PC-9 (cell line): ENCODE results near the gene ZSCAN16. TPM values are rescaled to one million over a fixed set of nuclear protein-coding genes. Genes with fewer than 3 reads are reported as not detected.

Source experiments
- BruUV-seq: library from RNA; stranded (reverse); fragments of 400-500 nt; replicated peaks from 2 replicates; lab custom pipeline; 2021; lab: Mats Ljungman, UMichigan
- CTCF ChIA-PET: fragments of 300-600 bp; sonication (Branson Sonifier 250); formaldehyde crosslinking; loops from one replicate; lab custom pipeline; 2022; ENCODE audit warnings: antibody characterized with exemption; lab: Charles Lee
- POLR2A ChIA-PET: fragments of 300-600 bp; sonication (Branson Sonifier 250); formaldehyde crosslinking; loops from one replicate; lab custom pipeline; 2022; ENCODE audit warnings: antibody characterized with exemption; ENCODE audit not compliant: unreplicated experiment; lab: Charles Lee
- DNase-seq, 2 experiments: peaks; one replicate each; pipeline versions ENCODE4 v3.0.0 to v3.0.0-alpha.2; 2015 to 2022; ENCODE audit warnings: mixed read lengths in 1 of 2
- H2AFZ ChIP-seq: fragments of 200-600 bp; sonication (generic); 2 replicates; pipeline ENCODE4 v1.8.1; 2017; ENCODE audit warnings: antibody characterized with exemption
- H3F3A ChIP-seq: fragments of 200-600 bp; sonication (generic); 2 replicates; pipeline ENCODE4 v1.8.1; 2017; ENCODE audit warnings: antibody characterized with exemption, mild to moderate bottlenecking, low read depth; ENCODE audit not compliant: insufficient read depth
- H3K27ac ChIP-seq: fragments of 200-600 bp; sonication (generic); 2 replicates; pipeline ENCODE4 v1.6.1; 2016; ENCODE audit warnings: mixed run types
- H3K27me3 ChIP-seq: fragments of 200-600 bp; sonication (generic); 2 replicates; pipeline ENCODE4 v1.6.1; 2016; ENCODE audit warnings: low read depth, mixed run types; ENCODE audit not compliant: insufficient read depth
- H3K36me3 ChIP-seq: fragments of 200-600 bp; sonication (generic); 2 replicates; pipeline ENCODE4 v1.6.1; 2016; ENCODE audit warnings: low read depth, mixed run types
- H3K4me1 ChIP-seq: fragments of 200-600 bp; sonication (generic); replicated peaks from 2 replicates; pipeline ENCODE4 v1.6.1; 2016; ENCODE audit warnings: mixed run types; ENCODE audit not compliant: insufficient read depth
- H3K4me2 ChIP-seq: fragments of 200-600 bp; sonication (generic); 2 replicates; pipeline ENCODE4 v1.6.1; 2017; ENCODE audit warnings: mixed run types
- H3K4me3 ChIP-seq: fragments of 200-600 bp; sonication (generic); 2 replicates; pipeline ENCODE4 v1.6.1; 2016; ENCODE audit warnings: mixed run types
- H3K79me2 ChIP-seq: fragments of 200-600 bp; sonication (generic); 2 replicates; pipeline ENCODE4 v1.6.1; 2017; ENCODE audit warnings: low read depth, mixed run types
- H3K9me2 ChIP-seq: fragments of 200-600 bp; sonication (generic); 2 replicates; pipeline ENCODE4 v1.8.1; 2017; ENCODE audit warnings: mild to moderate bottlenecking; ENCODE audit not compliant: insufficient read depth
- H3K9me3 ChIP-seq: fragments of 200-600 bp; sonication (generic); 2 replicates; pipeline ENCODE4 v1.8.1; 2016; ENCODE audit warnings: low read depth; ENCODE audit not compliant: insufficient read depth
- H4K20me1 ChIP-seq: fragments of 200-600 bp; sonication (generic); 2 replicates; pipeline ENCODE4 v1.8.1; 2017; ENCODE audit not compliant: insufficient read depth
- CTCF ChIP-seq: fragments of 200-600 bp; sonication (generic); conservative IDR thresholded peaks from 2 replicates; pipeline ENCODE4 v1.6.1; 2017; ENCODE audit warnings: mixed run types, antibody characterized with exemption, mild to moderate bottlenecking, moderate library complexity
- EZH2 ChIP-seq: fragments of 200-600 bp; sonication (generic); IDR thresholded peaks from 2 replicates; pipeline ENCODE4 v1.8.0; 2017; ENCODE audit warnings: antibody characterized with exemption, low read depth
- intact Hi-C: fragments of 100-400 bp; cut with micrococcal nuclease; formaldehyde crosslinking; loops from one replicate; pipeline ENCODE4 v1.10.0; 2022; ENCODE audit not compliant: unreplicated experiment
- total RNA-seq: library from RNA; stranded (reverse); gene quantifications from 2 replicates; pipeline ENCODE4 v1.2.3, GENCODE V29; 2021

The ZSCAN16 gene
- total RNA-seq, 1 experiment from 2014 or later, result 5.6 TPM

DNA sequence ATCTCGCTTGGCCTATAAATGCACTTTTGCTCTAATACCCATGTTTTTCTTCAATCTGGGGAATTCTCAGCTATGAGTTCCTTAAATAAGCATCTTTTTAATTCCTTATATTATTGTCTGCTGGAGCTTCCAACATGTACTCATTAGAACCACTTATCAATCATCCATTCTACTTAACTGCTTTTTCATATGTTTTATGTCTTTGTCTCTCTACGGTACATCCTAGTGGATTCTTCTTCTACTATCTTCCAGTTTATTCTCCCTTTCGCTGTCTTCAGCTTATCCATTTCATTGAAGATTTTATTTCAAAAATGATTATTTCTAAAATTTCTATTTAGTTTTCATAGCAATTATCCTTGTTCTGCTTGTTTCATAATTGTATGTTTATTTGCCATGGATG is 12.4 kb upstream of the ZSCAN16 start:
- CTCF ChIA-PET, result no interaction called here
- H3K9me2 ChIP-seq, result no peaks in the 10 kb centered on the region
- H3K4me2 ChIP-seq, result no peak overlapping the region
- POLR2A ChIA-PET, result no interaction called here
- no peaks in the 10 kb centered on the region for H3K4me1 ChIP-seq
- DNase-seq, result no peak
- H3K79me2 ChIP-seq, result no peaks in the 10 kb centered on the region
- no peak overlapping the region for H2AFZ ChIP-seq
- no peaks in the 10 kb centered on the region for H3K27me3 ChIP-seq
- TF ChIP-seq CTCF, result no peak
- TF ChIP-seq EZH2, result no peak
- no peaks in the 10 kb centered on the region for H4K20me1 ChIP-seq
- no peaks in the 10 kb centered on the region for H3F3A ChIP-seq
- intact Hi-C loops, result no loop called here
- BruUV-seq, result no TSS peak
- H3K36me3 ChIP-seq, result no peaks in the 10 kb centered on the region; the same call in 1 of the 2 replicates
- H3K27ac ChIP-seq, result no peak overlapping the region
- H3K4me3 ChIP-seq, result no peak overlapping the region
- H3K9me3 ChIP-seq, result no peaks in the 10 kb centered on the region; the same call in 1 of the 2 replicates

DNA sequence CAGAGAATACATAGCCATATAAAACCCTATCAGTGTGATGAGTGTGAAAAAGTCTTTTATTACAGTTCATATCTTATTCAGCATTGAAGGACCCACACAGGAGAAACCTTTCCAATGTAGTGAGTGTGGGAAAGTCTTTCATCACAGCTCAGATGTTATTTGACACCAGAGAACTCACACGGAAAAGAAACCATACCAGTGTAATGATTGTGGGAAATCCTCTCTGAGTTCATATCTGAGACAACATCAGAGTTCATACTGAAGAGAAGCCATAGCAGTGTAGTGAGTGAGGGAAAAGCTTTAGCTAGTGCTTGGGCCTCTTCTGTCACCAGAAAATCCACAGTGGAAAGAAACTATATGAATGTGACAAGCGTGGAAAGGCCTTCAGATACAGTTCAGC is 8.6 kb upstream of the ZSCAN16 start:
- TF ChIP-seq EZH2, result no peak
- no peak for TF ChIP-seq CTCF
- Histone ChIP-seq H3K27ac (no peak overlapping the region), H3K9me2 (no peaks in the 10 kb centered on the region), H3K36me3 (no peaks in the 10 kb centered on the region; the same call in 1 of the 2 replicates), H3K4me3 (no peak overlapping the region), H3K79me2 (no peaks in the 10 kb centered on the region), H3K4me2 (no peak overlapping the region), H3K4me1 (no peaks in the 10 kb centered on the region), H3F3A (no peaks in the 10 kb centered on the region), H3K9me3 (no peaks in the 10 kb centered on the region; the same call in 1 of the 2 replicates), H3K27me3 (no peaks in the 10 kb centered on the region), H2AFZ (no peak overlapping the region), H4K20me1 (no peaks in the 10 kb centered on the region)
- BruUV-seq, result no TSS peak
- intact Hi-C loops, result no loop called here
- no peak for DNase-seq
- CTCF ChIA-PET, result no interaction called here
- POLR2A ChIA-PET, result no interaction called here

DNA sequence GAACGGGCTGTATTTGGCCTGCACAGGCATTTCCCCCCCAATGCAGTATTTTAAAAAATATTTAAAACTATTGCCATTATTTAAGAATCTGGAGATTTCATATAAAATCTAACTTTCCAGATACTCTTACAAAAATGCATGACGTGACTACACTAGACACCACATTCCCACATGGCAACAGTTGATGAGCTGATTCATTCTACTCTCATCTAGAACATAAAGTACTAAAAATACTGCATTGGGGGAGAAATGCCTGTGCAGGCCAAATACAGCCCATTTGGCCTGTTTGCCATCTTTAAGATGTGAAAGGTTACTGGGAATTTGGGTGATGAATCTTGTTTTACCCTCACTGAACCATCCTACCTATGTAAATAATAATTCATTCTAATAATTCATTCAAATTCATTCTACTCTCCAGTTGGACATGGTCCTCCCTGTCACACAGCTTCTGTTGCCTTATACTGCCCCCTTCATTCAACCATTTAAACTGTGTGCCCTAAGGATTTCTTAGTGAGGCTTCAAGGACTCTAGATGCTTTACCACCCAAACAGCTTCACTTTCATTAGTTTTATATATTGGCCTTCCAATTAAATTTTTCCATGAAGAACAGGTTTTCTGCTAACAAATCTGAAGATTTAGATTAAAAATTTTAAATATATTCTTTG is 6.9 kb upstream of the ZSCAN16 start:
- H4K20me1 ChIP-seq, result no peaks in the 10 kb centered on the region
- DNase-seq, result no peak
- H3K79me2 ChIP-seq, result no peaks in the 10 kb centered on the region
- H3K27ac ChIP-seq, result no peak overlapping the region
- H3K4me2 ChIP-seq, result no peak overlapping the region
- H3K4me3 ChIP-seq, result no peak overlapping the region
- H3K4me1 ChIP-seq, result no peaks in the 10 kb centered on the region
- intact Hi-C loops, result no loop called here
- no peak overlapping the region for H2AFZ ChIP-seq
- no peaks in the 10 kb centered on the region for H3K27me3 ChIP-seq
- no TSS peak for BruUV-seq
- no peaks in the 10 kb centered on the region; the same call in 1 of the 2 replicates for H3K9me3 ChIP-seq
- no peaks in the 10 kb centered on the region for H3F3A ChIP-seq
- ChIA-PET POLR2A (interaction anchor here (0.7 kb wide), 2 partner anchors 181 to 282 kb away, joined by 3 to 8 read pairs; no protein-coding TSS in a partner anchor), CTCF (interaction anchor here (0.6 kb wide), 1 partner anchor 14 kb away, joined by 3 read pairs; no protein-coding TSS in a partner anchor)
- no peaks in the 10 kb centered on the region; the same call in 1 of the 2 replicates for H3K36me3 ChIP-seq
- no peaks in the 10 kb centered on the region for H3K9me2 ChIP-seq
- TF ChIP-seq CTCF, result no peak
- no peak for TF ChIP-seq EZH2
